ENCODE data around the gene UBL5. TPM values are rescaled to one million over a fixed set of nuclear protein-coding genes. Genes with fewer than 3 reads are reported as not detected.
"Not testable (repeated sequence)": the region's sequence is repeated elsewhere in the genome, so short reads cannot be mapped to it uniquely, and the experiment has no call there.

UBL5 gene
- polyA plus RNA-seq, 2 of the 4 experiments (the other 2 are of a cell fraction) = 460 to 519 TPM

DNA sequence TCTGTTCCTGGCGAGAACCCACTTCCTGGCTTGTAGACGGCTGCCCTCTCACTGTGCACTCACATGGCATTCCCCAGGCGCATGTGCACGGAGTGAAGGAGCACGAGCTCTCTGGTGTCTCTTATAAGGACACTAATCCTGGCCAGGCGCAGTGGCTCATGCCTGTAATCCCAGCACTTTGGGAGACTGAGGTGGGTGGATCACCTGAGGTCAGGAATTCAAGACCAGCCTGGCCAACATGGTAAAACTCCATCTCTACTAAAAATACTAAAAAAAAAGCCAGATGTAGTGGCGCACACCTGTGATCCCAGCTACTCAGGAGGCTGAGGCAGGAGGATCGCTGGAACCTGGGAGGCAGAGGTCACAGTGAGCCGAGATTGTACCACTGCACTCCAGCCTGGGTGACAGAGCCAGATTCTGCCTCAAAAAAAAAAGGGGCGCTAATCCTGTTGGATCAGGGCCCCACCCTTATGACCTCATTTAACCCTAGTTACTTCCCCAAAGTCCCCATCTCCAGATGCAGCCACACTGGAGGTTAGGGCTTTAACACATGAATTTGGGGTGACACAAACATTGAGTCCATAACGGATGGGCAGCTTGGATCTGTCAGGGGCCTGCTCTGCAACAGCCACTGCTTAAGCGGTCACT lies 16.0 kb downstream of the UBL5 start:
- H3K4me2 ChIP-seq; FAIRE-seq; DNase-seq (ENCODE audit: low read depth in 1 of 2, low spot score in 1 of 2); H3K4me3 ChIP-seq; H3K27ac ChIP-seq; CTCF ChIA-PET; H3K9me3 ChIP-seq; ATAC-seq; POLR2A ChIA-PET; H3K4me1 ChIP-seq: not testable (repeated sequence)
- WGBS (ENCODE audit: missing lambda C conversion rate) = 100% methylated on average over 11 of the region's 12 CpGs

DNA sequence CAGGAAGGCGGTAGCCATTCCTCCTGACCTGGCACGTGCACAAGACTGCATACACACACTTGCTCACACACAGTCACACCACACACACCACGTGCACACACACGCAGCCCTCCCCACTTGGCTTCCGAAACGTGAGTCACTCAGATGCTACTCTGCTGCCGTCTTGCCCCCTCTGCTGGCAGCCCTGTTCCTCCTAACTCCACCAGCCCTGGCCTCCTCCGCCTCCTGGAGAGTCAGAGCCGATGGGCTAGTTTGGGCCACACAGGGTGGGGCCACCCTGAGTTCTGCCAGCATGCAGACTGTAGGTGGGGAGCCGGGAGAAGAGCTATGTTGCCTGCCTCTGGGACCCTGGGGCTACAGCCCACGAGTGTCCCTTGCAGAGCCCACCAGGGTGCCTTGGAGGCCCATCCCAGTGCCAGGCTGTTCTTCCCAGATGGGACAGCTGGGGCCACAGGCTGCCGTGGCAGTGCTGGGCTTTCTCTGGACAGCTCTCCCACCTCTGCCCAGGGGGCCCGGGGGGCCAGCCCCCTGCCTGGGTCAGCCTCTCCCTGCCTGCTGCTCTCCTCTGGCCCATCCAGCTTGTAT lies 19.5 kb downstream of the UBL5 start:
- FAIRE-seq (no peak), DNase-seq (ENCODE audit: low read depth in 1 of 2, low spot score in 1 of 2) (peak; percentile 66 to 70), ATAC-seq (peak; percentile 84 to 91)
- Histone ChIP-seq H3K4me3 (no peak overlapping the region), H3K4me1 (no peaks in the 10 kb centered on the region), H3K4me2 (no peak overlapping the region), H3K27ac (0 out of 6 replicates have a peak overlapping the region, but pooled peaks of 1 of the 2 experiments have one; percentile 37), H3K9me3 (no peaks in the 10 kb centered on the region)
- 18% methylated on average over 4 of the region's 13 CpGs for WGBS (ENCODE audit: missing lambda C conversion rate)
- POLR2A ChIA-PET = no interaction called here
- peak in 1 of 2 experiments; percentile 40; a peak in 3 of 5 replicates for TF ChIP-seq RAD21 (conservative IDR thresholded peaks at IDR 0.05 in 1 of 2, IDR thresholded peaks at IDR 0.05 in 1 of 2)
- TF ChIP-seq ZNF302 (CRISPR knock-in tag; IDR thresholded peaks at IDR 0.05) = no peak
- no peak for TF ChIP-seq CBX8 (IDR thresholded peaks at IDR 0.05)
- peak; percentile 66 for TF ChIP-seq BHLHE40 (IDR thresholded peaks at IDR 0.05; ENCODE audit: low read depth, low read length)
- TF ChIP-seq, protein P1, sequence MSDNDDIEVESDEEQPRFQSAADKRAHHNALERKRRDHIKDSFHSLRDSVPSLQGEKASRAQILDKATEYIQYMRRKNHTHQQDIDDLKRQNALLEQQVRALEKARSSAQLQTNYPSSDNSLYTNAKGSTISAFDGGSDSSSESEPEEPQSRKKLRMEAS (IDR thresholded peaks at IDR 0.05) = peak; percentile 25; the same call in 1 of the 2 replicates
- no peak for TF ChIP-seq CHD2 (IDR thresholded peaks at IDR 0.05; ENCODE audit: low read length, partially characterized antibody)
- TF ChIP-seq, protein P2, sequence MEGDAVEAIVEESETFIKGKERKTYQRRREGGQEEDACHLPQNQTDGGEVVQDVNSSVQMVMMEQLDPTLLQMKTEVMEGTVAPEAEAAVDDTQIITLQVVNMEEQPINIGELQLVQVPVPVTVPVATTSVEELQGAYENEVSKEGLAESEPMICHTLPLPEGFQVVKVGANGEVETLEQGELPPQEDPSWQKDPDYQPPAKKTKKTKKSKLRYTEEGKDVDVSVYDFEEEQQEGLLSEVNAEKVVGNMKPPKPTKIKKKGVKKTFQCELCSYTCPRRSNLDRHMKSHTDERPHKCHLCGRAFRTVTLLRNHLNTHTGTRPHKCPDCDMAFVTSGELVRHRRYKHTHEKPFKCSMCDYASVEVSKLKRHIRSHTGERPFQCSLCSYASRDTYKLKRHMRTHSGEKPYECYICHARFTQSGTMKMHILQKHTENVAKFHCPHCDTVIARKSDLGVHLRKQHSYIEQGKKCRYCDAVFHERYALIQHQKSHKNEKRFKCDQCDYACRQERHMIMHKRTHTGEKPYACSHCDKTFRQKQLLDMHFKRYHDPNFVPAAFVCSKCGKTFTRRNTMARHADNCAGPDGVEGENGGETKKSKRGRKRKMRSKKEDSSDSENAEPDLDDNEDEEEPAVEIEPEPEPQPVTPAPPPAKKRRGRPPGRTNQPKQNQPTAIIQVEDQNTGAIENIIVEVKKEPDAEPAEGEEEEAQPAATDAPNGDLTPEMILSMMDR (IDR thresholded peaks at IDR 0.05) = peak; percentile 48
- TF ChIP-seq, protein P3, sequence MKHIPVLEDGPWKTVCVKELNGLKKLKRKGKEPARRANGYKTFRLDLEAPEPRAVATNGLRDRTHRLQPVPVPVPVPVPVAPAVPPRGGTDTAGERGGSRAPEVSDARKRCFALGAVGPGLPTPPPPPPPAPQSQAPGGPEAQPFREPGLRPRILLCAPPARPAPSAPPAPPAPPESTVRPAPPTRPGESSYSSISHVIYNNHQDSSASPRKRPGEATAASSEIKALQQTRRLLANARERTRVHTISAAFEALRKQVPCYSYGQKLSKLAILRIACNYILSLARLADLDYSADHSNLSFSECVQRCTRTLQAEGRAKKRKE (CRISPR knock-in tag; IDR thresholded peaks at IDR 0.05; ENCODE audit: low read depth) = no peak
- TF ChIP-seq FOSL2 (IDR thresholded peaks at IDR 0.05) = no peak
- TF ChIP-seq FOSL2 (CRISPR knock-in tag; IDR thresholded peaks at IDR 0.05) = peak; percentile 67
- no peak for TF ChIP-seq NFE2L2 (conservative IDR thresholded peaks at IDR 0.05; ENCODE audit: low read length)
- TF ChIP-seq, protein P4, sequence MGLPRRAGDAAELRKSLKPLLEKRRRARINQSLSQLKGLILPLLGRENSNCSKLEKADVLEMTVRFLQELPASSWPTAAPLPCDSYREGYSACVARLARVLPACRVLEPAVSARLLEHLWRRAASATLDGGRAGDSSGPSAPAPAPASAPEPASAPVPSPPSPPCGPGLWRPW (IDR thresholded peaks at IDR 0.05) = no peak
- TF ChIP-seq, protein P5, sequence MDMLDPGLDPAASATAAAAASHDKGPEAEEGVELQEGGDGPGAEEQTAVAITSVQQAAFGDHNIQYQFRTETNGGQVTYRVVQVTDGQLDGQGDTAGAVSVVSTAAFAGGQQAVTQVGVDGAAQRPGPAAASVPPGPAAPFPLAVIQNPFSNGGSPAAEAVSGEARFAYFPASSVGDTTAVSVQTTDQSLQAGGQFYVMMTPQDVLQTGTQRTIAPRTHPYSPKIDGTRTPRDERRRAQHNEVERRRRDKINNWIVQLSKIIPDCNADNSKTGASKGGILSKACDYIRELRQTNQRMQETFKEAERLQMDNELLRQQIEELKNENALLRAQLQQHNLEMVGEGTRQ (IDR thresholded peaks at IDR 0.05) = peak; percentile 51
- TF ChIP-seq SMC3 (IDR thresholded peaks at IDR 0.05) = peak; percentile 35; the same call in 2 of the 3 replicates
- CTCF ChIA-PET = interaction anchor here (0.8 to 1.6 kb wide), 12 partner anchors 8 to 83 kb away, joined by 3 to 6 read pairs (median 4); partner anchors contain the start of gene PIN1

DNA sequence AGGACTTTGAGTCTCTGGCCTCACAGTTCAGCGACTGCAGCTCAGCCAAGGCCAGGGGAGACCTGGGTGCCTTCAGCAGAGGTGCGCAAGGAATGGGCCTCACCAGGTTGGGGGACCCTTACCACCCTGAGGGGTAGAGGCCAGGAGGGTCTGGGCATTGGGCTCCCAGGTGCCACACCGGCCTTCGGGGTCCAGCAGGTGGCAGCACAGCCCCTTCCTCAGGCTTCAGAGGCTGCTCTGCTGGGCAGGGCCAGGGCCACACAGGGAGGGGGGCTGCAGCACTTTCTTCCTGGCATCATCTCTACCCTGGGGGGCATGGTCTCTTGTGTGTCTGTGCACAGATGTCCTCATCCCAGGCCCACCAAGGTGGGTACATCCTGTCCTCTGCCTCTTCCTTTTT lies 20.3 kb downstream of the UBL5 start:
- no peak overlapping the region for H3K4me3 ChIP-seq
- TF ChIP-seq, protein P5 (IDR thresholded peaks at IDR 0.05) = no peak
- TF ChIP-seq SMC3 (IDR thresholded peaks at IDR 0.05) = 0 out of 3 replicates have a peak, but pooled peaks have one; percentile 15
- TF ChIP-seq, protein P2 (IDR thresholded peaks at IDR 0.05) = peak; percentile 28; the same call in 1 of the 3 replicates
- peak; percentile 41 to 43; a peak in 4 of 5 replicates for TF ChIP-seq RAD21 (conservative IDR thresholded peaks at IDR 0.05 in 1 of 2, IDR thresholded peaks at IDR 0.05 in 1 of 2)
- no peak for TF ChIP-seq FOXS1 (CRISPR knock-in tag; IDR thresholded peaks at IDR 0.05)
- no peak for TF ChIP-seq ZC3H11A (IDR thresholded peaks at IDR 0.05)
- H3K9me3 ChIP-seq = no peaks in the 10 kb centered on the region
- no peak overlapping the region for H3K4me2 ChIP-seq
- ChIA-PET CTCF (interaction anchor here (0.9 to 1.6 kb wide), 10 partner anchors 9 to 83 kb away, joined by 3 to 6 read pairs (median 4); partner anchors contain the start of gene PIN1), POLR2A (no interaction called here)
- no peak for DNase-seq (ENCODE audit: low read depth in 1 of 2, low spot score in 1 of 2)
- FAIRE-seq = no peak
- H3K27ac ChIP-seq = no peak overlapping the region
- no peaks in the 10 kb centered on the region for H3K4me1 ChIP-seq
- peak; percentile 53 to 77; a peak in 3 of 6 replicates for ATAC-seq
- 100% methylated on average over 1 of the region's 4 CpGs for WGBS (ENCODE audit: missing lambda C conversion rate)
